NCI-H2029 (cell line): ENCODE results near the gene SHMT2.
"Not testable (repeated sequence)": the region's sequence is repeated elsewhere in the genome, so short reads cannot be mapped to it uniquely, and the experiment has no call there.

Source experiments
- DNase-seq: peaks from one replicate; lab custom pipeline; 2025; lab: John Stamatoyannopoulos, UW

SHMT2 gene

GRCh38 chr12:57266681-57267080 is 37.2 kb downstream of the SHMT2 start:
- DNase-seq = no peak

- DNase-seq = no peak
These were observed 38.8 kb downstream of the SHMT2 start for GRCh38 chr12:57268264-57268663.

GRCh38 chr12:57270966-57271470 is 41.5 kb downstream of the SHMT2 start:
- DNase-seq = no peak

GRCh38 chr12:57272337-57273151 is 43.0 kb downstream of the SHMT2 start:
- DNase-seq = peak; percentile 24

GRCh38 chr12:57273516-57273915 is 44.0 kb downstream of the SHMT2 start:
- DNase-seq = no peak

- not testable (repeated sequence) for DNase-seq
These were observed 46.7 kb downstream of the SHMT2 start for GRCh38 chr12:57276233-57276632.

- no peak for DNase-seq
These were observed 47.5 kb downstream of the SHMT2 start for GRCh38 chr12:57276935-57277563.

GRCh38 chr12:57278465-57279381 is 49.2 kb downstream of the SHMT2 start:
- no peak for DNase-seq

- peak; percentile 65 for DNase-seq
These were observed 50.9 kb downstream of the SHMT2 start for GRCh38 chr12:57280211-57281062.

- not testable (repeated sequence) for DNase-seq
These were observed 52.6 kb downstream of the SHMT2 start for GRCh38 chr12:57282073-57282472.
